A549 (cell line): ENCODE measurements around the gene CTIF.

Experiments used
- BHLHE40 ChIP-seq: IDR thresholded peaks from 2 replicates; pipeline ENCODE4 v1.6.1; 2012; ENCODE audit warnings: low read depth, low read length, inconsistent platforms
- HDAC2 ChIP-seq: fragments of 200-600 bp; sonication (generic); IDR thresholded peaks from 2 replicates; pipeline ENCODE4 v1.6.1; 2016
- RAD21 ChIP-seq, 2 experiments: fragments of >200 bp in 1 of 2; sonication (Bioruptor Twin) in 1 of 2; formaldehyde crosslinking in 1 of 2; IDR thresholded peaks in 1 of 2; conservative IDR thresholded peaks in 1 of 2; 2 replicates in 1 of 2; 3 replicates in 1 of 2; pipeline ENCODE4 v1.6.1; 2012 to 2018; ENCODE audit warnings: inconsistent platforms in 1 of 2
- RFX5 ChIP-seq: fragments of 450-650 bp; IDR thresholded peaks from 2 replicates; pipeline ENCODE4 v1.7.1; 2014; ENCODE audit warnings: antibody characterized with exemption, mild to moderate bottlenecking, moderate library complexity
- TF ChIP-seq, protein P1 (sequence below): fragments of >200 bp; sonication (Bioruptor Twin); formaldehyde crosslinking; IDR thresholded peaks from 3 replicates; pipeline ENCODE4 v1.5.1; 2016
- TF ChIP-seq, protein P2 (sequence below): IDR thresholded peaks from 2 replicates; pipeline ENCODE4 v1.6.1; 2012

DNA sequence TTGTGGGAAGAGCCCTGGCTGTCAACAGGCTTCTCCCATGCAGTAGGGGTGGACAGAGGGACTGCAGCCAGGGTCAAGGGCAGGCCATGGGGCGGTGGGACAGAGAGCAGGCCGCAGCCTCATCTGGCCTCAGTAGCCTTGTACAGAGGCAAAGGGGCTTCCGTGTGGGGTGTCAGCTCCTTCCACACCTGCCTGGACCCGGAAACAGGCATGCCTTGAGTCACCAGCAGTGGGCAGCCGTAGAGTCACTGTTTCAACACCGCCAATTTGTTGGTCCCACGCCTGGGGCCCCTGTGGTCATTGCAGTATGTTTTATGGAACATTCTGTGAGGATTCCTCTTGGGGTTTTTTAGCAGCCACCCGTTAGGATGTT lies 238.9 kb downstream of the CTIF start:
- TF ChIP-seq, protein P1, sequence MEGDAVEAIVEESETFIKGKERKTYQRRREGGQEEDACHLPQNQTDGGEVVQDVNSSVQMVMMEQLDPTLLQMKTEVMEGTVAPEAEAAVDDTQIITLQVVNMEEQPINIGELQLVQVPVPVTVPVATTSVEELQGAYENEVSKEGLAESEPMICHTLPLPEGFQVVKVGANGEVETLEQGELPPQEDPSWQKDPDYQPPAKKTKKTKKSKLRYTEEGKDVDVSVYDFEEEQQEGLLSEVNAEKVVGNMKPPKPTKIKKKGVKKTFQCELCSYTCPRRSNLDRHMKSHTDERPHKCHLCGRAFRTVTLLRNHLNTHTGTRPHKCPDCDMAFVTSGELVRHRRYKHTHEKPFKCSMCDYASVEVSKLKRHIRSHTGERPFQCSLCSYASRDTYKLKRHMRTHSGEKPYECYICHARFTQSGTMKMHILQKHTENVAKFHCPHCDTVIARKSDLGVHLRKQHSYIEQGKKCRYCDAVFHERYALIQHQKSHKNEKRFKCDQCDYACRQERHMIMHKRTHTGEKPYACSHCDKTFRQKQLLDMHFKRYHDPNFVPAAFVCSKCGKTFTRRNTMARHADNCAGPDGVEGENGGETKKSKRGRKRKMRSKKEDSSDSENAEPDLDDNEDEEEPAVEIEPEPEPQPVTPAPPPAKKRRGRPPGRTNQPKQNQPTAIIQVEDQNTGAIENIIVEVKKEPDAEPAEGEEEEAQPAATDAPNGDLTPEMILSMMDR, result no peak
- TF ChIP-seq BHLHE40 (no peak), RAD21 (conservative IDR thresholded peaks at IDR 0.05 in 1 of 2, IDR thresholded peaks at IDR 0.05 in 1 of 2) (no peak), HDAC2 (no peak), RFX5 (no peak)
- TF ChIP-seq, protein P2, sequence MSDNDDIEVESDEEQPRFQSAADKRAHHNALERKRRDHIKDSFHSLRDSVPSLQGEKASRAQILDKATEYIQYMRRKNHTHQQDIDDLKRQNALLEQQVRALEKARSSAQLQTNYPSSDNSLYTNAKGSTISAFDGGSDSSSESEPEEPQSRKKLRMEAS, result no peak
